Stimulated activated CD4-positive, alpha-beta T cell treated with anti-CD3 and anti-CD28 coated beads, Interleukin-15, amount 100 ng/mL, for 24 hours (primary cell): Measurements from ENCODE around the gene XIRP1.

Source experiments
- DNase-seq: peaks from one replicate; pipeline ENCODE4 v3.0.0-alpha.2; 2020

The XIRP1 gene

GRCh38 chr3:39140341-39140971, 51.9 kb downstream of the XIRP1 start:
- no peak for DNase-seq

- DNase-seq: no peak
Measured at GRCh38 chr3:39139442-39139841, 53.0 kb downstream of the XIRP1 start.

- no peak for DNase-seq
Measured at GRCh38 chr3:39138804-39139415, 53.5 kb downstream of the XIRP1 start.

GRCh38 chr3:39137991-39138803, 54.2 kb downstream of the XIRP1 start:
- no peak for DNase-seq

- DNase-seq: no peak
Measured at GRCh38 chr3:39137435-39137936, 54.9 kb downstream of the XIRP1 start.

GRCh38 chr3:39136533-39137434, 55.6 kb downstream of the XIRP1 start:
- no peak for DNase-seq

GRCh38 chr3:39135170-39135805, 57.1 kb downstream of the XIRP1 start:
- DNase-seq: no peak

- DNase-seq: no peak
Measured at GRCh38 chr3:39134305-39134704, 58.1 kb downstream of the XIRP1 start.

- no peak for DNase-seq
Measured at GRCh38 chr3:39133822-39134221, 58.6 kb downstream of the XIRP1 start.
